SU-DHL-6 (cell line): ENCODE results near the gene TSPO.

ENCODE experiments used
- EZH2phosphoT487 ChIP-seq: fragments of 200-600 bp; sonication (generic), shearing (Covaris generic); conservative IDR thresholded peaks from 2 replicates; pipeline ENCODE4 v1.6.1; 2018; ENCODE audit warnings: mild to moderate bottlenecking, antibody characterized with exemption, low read length, moderate library complexity, mixed read lengths
- TF ChIP-seq, protein P1 (sequence below): fragments of 200-600 bp; sonication (generic); IDR thresholded peaks from one replicate; pipeline ENCODE4 v1.5.1; 2017; ENCODE audit warnings: antibody characterized with exemption, mild to moderate bottlenecking, low read length, moderate library complexity; ENCODE audit not compliant: insufficient read depth, poor library complexity, severe bottlenecking

DNA sequence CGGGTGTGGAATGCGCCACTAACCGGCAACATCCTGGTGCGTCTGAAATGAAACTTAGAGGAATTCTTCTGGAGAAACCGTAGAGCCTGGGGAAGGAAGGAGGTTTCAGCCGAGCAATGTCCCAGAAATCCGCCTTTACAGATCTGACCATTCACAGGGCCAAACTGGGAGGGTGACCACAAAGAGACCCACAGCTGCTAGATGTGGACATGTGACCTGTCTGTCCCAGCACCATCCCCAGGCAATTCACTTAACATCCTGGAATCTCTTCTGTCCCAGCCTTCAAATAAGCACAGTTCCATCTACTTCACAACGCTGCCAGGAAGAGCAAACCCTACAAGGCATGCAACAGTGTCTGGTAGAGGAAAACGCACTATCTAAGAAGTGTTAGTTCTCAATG is 18.0 kb upstream of the TSPO start:
- TF ChIP-seq, protein P1, sequence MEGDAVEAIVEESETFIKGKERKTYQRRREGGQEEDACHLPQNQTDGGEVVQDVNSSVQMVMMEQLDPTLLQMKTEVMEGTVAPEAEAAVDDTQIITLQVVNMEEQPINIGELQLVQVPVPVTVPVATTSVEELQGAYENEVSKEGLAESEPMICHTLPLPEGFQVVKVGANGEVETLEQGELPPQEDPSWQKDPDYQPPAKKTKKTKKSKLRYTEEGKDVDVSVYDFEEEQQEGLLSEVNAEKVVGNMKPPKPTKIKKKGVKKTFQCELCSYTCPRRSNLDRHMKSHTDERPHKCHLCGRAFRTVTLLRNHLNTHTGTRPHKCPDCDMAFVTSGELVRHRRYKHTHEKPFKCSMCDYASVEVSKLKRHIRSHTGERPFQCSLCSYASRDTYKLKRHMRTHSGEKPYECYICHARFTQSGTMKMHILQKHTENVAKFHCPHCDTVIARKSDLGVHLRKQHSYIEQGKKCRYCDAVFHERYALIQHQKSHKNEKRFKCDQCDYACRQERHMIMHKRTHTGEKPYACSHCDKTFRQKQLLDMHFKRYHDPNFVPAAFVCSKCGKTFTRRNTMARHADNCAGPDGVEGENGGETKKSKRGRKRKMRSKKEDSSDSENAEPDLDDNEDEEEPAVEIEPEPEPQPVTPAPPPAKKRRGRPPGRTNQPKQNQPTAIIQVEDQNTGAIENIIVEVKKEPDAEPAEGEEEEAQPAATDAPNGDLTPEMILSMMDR, result no peak
- no peak for TF ChIP-seq EZH2phosphoT487
